G401 (cell line): ENCODE measurements around the gene ZDHHC5. TPM values are rescaled to one million over a fixed set of nuclear protein-coding genes. Genes with fewer than 3 reads are reported as not detected.

Experiments
- total RNA-seq: library from RNA; depleted of rRNA; stranded (reverse); fragments of >200 nt; shearing (Covaris generic); gene quantifications from 2 replicates; pipeline ENCODE4 v1.2.3, GENCODE V29; 2014; rRNA removed

The ZDHHC5 gene
- total RNA-seq, 1 experiment from 2014 or later: 46.5 TPM

Other genes with a start within 250 kb of the ZDHHC5 start
- gene SLC43A3, start 241.0 kb upstream of the ZDHHC5 start, total RNA-seq: not detected in 2 replicates
- gene RTN4RL2, start 207.6 kb upstream of the ZDHHC5 start, total RNA-seq: 2.9 TPM in 1 of 2 replicates, not detected in the other
- 8.8 and 15.1 TPM in 2 replicates for gene SLC43A1, start 152.4 kb upstream of the ZDHHC5 start, total RNA-seq
- 36.2 and 53.0 TPM in 2 replicates for gene TIMM10, start 137.4 kb upstream of the ZDHHC5 start, total RNA-seq
- not detected in 2 replicates for gene SMTNL1, start 130.5 kb upstream of the ZDHHC5 start, total RNA-seq
- gene UBE2L6, start 100.4 kb upstream of the ZDHHC5 start, total RNA-seq: 35.9 and 40.3 TPM in 2 replicates
- 22.3 and 22.8 TPM in 2 replicates for gene SERPING1, start 70.4 kb upstream of the ZDHHC5 start, total RNA-seq
- 2.1 TPM in 1 of 2 replicates, not detected in the other for gene YPEL4, start 18.2 kb upstream of the ZDHHC5 start, total RNA-seq
- 30.5 and 33.9 TPM in 2 replicates for gene CLP1, start 10.4 kb upstream of the ZDHHC5 start, total RNA-seq
- 28.9 and 40.7 TPM in 2 replicates for gene MED19, start 44.1 kb downstream of the ZDHHC5 start, total RNA-seq
- gene TMX2, start 44.5 kb downstream of the ZDHHC5 start, total RNA-seq: 104 and 145 TPM in 2 replicates
- gene SELENOH, start 73.4 kb downstream of the ZDHHC5 start, total RNA-seq: 184 and 229 TPM in 2 replicates
- not detected in 2 replicates for gene BTBD18, start 83.7 kb downstream of the ZDHHC5 start, total RNA-seq
- 33.5 and 47.7 TPM in 2 replicates for gene CTNND1, start 93.7 kb downstream of the ZDHHC5 start, total RNA-seq